DOHH2 (cell line): ENCODE results near the gene BCL2L13.

Experiments
- CTCF ChIP-seq: fragments of 200-600 bp; sonication (generic); IDR thresholded peaks from one replicate; pipeline ENCODE4 v1.5.1; 2014; ENCODE audit warnings: antibody characterized with exemption, mild to moderate bottlenecking, low read depth, low read length; ENCODE audit not compliant: poor library complexity, severe bottlenecking
- EZH2phosphoT487 ChIP-seq: fragments of 200-600 bp; sonication (generic); IDR thresholded peaks from 2 replicates; pipeline ENCODE4 v1.6.1; 2017; ENCODE audit warnings: borderline replicate concordance, mild to moderate bottlenecking, antibody characterized with exemption, low read length, moderate library complexity, mixed read lengths

GRCh38 chr22:17774206-17774925 is 135.8 kb downstream of the BCL2L13 start, which contains the start of gene BID:
- TF ChIP-seq CTCF, result no peak
- TF ChIP-seq EZH2phosphoT487, result no peak
